DMS79 treated with DMSO at 0.1 percent for 48 hours (cell line): ENCODE data around the gene CHRM4.
A peak's percentile ranks its signal among the peaks of the same experiment; 100 is the strongest.

Experiments
- DNase-seq: peaks from one replicate; lab custom pipeline; 2025; lab: John Stamatoyannopoulos, UW

The CHRM4 gene

DNA sequence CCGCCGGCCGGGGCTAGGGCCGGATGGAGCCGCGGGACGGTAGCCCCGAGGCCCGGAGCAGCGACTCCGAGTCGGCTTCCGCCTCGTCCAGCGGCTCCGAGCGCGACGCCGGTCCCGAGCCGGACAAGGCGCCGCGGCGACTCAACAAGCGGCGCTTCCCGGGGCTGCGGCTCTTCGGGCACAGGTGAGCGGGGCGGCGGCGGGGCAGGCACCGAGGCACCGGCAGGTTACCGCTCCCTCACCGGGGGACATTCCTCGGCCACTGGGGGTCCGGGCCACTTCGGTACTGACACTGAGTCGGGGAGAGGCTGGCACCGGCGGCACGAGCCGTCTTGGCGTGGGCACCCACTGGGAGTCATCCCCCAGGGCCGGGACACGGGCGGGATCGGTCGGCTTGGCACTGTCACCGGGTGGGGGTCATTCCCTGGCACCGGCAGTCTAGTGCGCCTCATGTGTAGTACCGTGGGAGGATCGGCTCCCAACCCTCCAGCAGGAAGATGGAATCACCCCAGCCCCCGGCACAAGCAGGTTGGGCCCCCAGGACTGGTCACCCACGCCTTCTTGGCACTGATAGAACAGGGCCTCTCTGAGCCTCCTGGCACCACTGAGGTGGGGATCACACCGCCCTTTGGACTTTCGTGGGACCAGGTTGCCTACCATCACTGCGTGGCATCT lies 43.8 kb downstream of the CHRM4 start:
- DNase-seq = no peak

DNA sequence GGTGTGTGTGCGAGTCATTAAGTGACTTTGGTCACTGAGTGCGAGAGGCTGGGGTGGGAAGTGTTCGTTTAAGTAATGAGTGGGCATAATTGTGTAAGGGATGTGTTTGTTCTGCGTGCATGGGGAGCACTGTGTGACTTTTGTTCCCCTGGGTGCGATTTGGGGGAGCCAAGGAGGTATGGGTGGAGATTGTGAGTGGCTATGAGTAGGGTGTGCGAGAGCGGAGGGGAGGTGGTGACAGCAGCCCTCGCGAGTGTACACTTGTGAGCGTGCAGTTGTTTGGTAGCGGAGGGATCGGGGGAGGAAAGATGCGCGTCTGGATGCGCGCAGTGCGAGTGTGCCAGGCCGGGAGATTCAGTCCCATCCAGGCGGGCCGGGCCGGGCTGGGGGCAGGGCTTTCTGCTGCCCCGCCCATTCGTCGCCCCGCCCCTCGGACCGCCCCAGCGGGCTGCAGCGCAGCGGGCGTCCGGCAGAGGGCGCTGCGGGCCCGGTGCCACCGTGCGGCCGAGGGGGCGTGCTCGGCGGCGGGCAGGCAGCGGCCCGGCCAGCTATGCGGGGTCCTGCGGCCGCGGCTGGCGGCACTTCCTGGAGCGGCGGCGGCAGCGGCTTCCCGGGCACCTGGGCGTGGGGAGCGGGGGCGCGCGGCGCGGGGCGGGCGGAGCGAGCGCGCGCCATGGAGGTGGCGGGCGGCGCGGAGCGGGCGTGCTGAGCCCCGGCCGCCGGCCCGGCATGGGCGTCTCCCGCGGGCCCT lies 44.5 kb downstream of the CHRM4 start, which contains the start of gene DGKZ:
Gene DGKZ (plus strand): TSS at position 578 of the 751 bp plus-strand sequence. CDS start 197 bp downstream, outside the sequence.
- DNase-seq = peak; percentile 91

DNA sequence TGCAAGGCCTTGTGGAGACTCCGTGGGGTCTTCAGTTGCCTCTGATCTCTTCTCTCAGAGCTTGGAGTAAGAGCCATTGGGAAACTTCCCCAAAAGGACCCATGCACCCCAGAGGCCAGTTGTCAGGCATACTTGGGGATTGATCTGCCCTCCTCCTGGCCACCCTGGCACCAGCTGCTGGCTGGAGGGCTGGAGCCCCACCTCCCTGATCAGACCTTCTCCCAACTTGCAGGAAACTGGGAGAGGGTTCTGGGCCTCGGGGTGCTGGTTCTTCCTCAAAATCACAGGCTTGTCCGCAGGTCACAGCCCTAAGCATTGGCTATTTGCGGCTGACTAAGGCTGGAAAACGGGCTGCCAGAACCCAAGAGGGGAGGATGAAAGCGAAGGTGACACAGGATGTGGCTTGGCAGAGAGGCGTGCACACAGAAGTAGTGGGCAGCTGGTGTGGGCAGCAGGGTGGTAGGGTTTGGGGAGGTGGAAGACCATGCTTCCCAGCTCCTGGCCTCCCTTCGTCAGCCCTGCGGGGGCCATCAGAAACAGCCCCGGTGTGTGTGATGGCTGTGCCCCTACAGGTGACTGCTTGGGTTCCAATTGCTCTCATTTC lies 45.6 kb downstream of the CHRM4 start:
- DNase-seq = peak; percentile 36

DNA sequence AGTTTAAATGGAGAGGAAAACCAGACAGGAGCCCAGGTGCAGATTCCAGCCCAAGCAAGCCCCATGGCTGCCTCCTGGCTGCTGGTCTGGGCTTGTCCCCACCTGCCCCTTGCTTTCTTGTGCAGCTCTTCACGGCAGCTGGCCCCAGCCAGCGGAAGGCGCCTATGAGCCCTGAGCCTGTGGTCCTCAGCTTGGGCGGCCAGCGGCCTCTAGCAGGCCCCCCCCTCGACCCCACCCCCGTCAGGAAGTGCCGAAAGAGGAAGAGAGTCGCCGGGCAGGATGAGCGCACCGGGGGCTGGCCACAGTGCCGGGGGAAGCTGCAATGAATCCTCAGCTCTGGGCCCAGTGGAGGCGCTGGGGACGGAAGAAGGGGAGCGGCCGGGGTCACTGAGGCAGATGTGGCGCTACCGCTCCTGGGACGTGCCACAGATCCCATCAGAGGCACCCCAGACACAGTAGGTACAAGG lies 46.4 kb downstream of the CHRM4 start:
- DNase-seq = peak; percentile 85

DNA sequence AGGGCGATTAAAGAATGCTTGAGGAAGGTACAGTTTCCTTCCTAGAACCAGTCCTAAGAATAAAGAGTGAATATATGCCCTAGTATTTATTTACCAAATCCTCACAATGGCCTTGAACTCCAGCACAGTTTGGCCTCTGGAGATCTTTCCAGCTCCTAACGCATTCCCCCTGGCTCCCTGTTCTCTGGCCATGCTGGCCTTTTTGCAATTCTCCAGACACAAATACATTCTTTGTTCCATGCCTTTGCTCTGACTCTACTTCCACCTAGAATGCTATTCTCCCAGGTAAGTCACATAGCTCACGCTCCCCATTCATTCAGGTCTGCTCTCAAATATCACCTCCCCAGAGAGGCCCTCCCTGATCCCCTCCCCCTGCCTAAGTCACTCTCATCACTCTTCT lies 48.1 kb downstream of the CHRM4 start:
- DNase-seq = no peak

DNA sequence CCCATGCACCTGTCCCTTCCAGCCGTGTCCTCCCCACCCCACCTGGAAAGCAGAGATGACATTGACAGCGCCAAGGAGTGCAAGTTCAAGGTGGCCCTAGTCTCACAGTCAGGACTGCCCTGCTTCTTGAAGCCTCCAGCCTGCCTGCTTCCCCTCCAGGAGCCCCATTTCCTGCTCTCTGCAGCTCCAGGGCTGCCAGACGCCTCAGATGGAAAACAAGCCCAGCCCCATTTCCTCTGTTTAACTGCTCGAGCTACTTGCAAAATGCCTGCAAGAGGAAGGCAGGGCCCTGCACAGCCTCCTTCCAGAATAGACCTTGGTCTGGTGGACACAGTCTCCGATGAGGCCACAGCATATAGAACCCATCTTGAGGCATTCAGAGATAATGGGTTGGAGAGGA lies 49.3 kb downstream of the CHRM4 start:
- no peak for DNase-seq

DNA sequence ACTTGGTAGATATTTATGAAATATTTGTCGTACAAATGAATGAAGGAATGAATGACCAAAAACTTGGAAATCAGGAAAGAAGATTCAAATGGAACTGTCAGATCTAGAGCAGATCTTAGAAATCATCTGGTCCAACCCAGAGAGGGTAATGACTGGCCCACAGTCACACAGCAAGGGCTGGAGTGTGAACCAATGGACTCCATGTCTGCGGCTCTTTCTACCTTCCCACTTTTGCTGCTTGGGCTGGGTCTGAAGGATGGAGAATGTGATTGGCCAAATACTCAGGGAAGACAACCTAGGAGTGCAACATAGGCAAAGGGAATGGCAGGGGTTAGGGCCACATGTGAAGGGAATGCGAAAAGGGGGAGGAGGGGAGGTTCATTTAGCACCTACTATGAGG lies 50.1 kb downstream of the CHRM4 start:
- no peak for DNase-seq

DNA sequence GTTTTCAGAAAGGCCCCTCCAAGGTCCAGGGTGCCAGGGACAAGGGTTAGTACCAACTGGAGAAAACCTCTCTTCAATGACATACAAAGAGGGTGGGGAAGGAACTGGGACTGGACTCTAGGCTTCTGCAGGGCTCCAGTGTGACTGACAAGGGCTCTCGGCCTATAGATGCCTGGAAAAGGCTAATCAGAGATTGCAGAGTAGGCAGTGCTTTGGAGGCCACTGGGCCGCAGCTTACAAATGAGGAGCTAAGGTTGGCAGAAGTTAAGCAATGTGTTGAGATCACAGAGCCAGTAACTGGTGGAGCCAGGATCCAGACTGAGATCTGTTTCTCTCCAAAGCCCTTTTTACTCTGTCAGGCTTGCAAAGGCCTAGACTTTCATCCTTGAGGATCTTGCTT lies 51.8 kb downstream of the CHRM4 start:
- DNase-seq = no peak

DNA sequence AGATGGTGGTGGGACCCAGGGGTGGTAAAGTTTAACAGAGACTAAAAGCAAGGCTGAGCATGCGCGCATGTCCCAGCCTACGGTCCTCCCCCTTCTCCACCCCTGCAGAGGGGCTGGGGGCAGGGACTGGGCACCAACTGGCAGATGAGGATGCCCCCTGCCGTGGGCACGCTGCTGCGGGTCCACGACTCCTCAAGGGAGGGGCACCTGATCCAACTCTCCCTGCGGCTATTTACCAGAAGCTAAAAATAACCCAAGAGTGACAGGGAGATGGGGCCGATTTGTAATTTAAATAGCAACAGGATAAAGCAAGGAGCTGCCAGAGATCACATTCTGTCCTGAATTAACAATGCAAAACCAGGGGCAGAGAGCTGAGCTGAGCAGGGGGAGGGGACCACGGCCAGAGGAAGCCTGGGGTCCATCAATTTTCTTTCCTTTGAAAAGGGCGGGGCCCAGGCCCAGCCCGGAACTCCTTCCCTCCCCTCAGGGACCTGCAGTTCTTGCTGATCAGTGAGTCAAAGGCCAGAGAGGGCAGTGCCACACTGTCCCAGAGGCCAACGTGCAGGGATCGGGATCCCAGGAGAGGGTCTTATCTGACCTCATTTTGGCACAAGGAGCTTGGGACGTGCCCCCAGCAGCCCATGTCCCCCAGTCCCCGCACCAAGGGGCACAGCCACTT lies 52.4 kb downstream of the CHRM4 start:
- DNase-seq = peak; percentile 70

DNA sequence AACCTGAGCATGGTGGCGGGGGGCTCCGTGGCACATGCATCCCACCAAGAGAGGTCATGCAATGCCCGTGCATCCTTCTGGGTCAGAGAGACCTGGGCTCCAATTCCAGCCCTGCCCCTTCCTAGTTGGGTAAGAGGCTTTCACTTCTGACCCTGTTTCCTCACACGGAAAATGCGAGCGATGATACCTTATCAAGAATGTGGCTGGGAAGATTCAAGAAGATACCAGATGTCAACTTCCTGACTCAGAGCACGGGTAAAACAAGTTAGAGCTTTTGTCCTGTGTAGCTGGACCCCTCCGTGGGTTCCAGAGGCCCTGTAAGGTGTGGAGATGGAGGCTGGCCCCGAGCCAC lies 53.0 kb downstream of the CHRM4 start:
- DNase-seq = no peak

DNA sequence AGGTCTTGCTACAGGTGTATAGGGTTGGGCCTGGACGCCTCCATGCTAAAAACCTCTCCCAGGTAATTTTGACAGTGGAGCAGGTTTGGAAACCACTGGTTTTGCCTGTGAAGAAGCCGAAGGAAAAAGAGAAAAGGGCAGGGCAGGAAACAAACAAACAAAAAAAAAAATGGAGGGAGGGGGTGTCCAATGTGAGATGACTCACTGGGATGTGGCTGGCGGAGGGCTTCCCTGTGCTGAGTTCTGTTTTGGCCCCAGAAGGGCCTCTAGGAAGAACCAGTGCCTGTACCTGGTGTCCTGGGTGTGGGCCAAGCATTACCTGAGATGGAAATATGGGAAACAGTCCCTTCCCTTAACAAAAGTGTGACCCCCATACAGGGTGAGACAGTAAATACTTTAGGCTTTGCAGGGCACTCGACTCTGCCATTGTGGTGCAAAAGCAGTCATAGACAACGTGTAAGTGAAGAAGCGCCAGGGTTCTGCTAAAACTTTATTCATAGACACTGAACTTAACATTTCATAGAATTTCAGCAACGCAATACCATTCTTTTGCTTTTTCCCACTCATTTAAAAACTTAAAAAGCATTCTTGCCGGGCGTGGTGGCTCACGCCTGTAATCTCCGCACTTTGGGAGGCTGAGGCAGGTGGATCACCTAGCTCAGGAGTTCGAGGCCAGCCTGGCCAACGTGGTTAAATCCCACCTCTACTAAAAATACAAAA lies 53.8 kb downstream of the CHRM4 start:
- no peak for DNase-seq

DNA sequence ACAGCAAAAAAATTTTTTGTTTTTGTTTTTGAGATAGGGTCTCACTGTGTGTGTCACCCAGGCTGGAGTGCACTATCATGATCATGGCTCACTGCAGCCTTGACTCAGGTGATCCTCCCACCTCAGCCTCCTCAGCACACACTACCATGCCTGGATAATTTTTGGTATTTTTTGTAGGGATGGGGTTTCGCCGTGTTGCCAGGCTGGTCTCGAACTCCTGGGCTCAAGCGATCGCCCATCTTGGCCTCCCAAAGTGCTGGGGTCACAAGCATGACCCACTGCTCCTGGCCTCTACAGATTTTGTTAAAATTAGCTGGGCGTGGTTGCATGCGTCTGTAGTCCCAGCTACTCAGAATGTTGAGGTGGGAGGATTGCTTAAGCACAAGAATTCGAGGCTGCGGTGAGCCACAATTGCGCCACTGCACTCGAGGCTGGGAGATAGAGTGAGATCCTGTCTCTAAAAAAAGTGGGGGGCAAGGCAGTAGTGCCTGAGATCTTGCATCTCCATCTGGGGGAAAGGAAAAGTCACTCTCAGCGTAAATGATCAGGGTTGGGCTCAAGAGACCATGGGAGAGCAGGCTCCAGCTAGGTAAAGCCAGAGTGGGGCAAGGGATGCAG lies 54.9 kb downstream of the CHRM4 start:
- DNase-seq = no peak

DNA sequence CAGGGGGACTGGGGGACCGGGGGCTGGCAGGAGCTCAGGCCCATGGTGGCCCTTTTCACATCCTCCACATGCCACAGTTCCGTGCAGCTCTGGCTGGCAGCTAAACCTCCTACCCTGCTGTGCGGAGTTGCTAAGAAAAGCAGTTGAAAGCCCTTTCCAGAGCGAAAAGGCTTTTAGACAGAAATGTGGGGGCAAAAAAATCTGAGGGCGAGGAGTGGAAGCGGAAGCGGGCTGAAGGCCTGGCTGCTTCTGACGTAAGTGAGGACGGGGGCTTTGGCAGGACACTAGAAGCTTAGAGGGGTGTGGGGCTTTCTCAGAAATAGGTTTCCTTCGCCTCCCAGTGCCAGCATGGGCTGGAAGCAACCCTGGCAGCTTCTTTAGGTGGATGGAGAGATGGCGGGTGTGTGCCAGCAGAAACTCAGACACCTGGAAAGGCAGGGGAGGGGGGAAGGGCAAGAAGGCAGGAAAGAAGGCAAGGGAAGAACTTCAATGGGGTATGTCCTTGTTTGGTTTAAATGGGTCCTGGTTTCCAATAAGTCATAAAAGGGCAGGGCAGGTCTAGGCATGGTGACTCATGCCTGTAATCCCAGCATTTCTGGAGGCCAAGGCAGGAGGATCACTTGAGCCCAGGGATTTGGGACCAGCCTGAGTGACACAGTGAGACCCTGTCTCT lies 55.5 kb downstream of the CHRM4 start:
- DNase-seq = no peak

DNA sequence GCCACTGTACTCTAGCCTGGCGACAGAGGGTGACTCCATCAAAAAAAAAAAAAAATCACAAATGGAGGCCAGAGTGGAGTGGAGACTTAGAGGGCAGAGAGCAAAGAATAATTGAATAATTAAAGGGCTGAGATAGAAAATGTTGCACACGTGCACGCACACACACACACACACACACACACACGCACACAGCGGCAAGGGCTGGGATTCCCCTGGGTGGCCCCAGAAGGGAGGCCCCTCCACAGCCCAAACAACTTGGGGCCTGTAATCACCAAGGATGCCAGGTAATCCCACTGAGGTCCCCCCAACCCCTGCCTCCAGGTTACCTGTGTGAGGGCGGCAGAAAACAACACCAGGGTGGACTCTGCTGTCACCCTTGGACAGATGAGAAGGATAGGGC lies 56.3 kb downstream of the CHRM4 start:
- no peak for DNase-seq

DNA sequence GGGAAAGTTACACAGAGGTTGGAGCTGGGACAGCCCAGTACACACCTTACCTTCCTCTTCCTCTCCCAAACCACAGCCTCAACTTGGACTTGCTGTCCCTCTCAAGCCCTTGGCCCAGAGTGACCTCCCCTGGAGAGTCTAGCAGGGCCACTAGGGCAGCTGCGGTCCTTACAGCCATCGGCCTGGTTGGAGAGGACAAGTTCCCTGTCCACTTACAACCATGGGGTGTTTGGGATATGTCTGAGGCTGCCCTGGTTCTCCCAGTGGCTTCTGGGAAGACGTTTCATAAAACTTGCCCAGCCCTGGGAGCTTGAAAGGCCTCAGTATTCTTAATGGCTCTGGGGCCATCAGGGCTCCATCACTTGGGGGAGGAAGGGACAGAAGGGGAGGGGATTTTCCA lies 57.4 kb downstream of the CHRM4 start:
- DNase-seq = no peak
